HFF-Myc (cell line): ENCODE measurements around the gene C1orf21.

Source experiments
- DNase-seq: peaks from one replicate; pipeline ENCODE4 v3.0.0-alpha.2; 2011; ENCODE audit warnings: low read depth; ENCODE audit errors: extremely low read depth
- H3K4me3 ChIP-seq: replicated peaks from 2 replicates; pipeline ENCODE4 v1.5.1; 2011; ENCODE audit warnings: low read depth, mild to moderate bottlenecking, control low read depth, low read length
- TF ChIP-seq, protein P1 (sequence below): IDR thresholded peaks from 2 replicates; pipeline ENCODE4 v1.5.1; 2012; ENCODE audit warnings: mild to moderate bottlenecking, low read depth, low read length, control low read depth; ENCODE audit errors: missing control alignments

The C1orf21 gene

GRCh38 chr1:184424945-184425344, 38.1 kb downstream of the C1orf21 start:
- TF ChIP-seq, protein P1, sequence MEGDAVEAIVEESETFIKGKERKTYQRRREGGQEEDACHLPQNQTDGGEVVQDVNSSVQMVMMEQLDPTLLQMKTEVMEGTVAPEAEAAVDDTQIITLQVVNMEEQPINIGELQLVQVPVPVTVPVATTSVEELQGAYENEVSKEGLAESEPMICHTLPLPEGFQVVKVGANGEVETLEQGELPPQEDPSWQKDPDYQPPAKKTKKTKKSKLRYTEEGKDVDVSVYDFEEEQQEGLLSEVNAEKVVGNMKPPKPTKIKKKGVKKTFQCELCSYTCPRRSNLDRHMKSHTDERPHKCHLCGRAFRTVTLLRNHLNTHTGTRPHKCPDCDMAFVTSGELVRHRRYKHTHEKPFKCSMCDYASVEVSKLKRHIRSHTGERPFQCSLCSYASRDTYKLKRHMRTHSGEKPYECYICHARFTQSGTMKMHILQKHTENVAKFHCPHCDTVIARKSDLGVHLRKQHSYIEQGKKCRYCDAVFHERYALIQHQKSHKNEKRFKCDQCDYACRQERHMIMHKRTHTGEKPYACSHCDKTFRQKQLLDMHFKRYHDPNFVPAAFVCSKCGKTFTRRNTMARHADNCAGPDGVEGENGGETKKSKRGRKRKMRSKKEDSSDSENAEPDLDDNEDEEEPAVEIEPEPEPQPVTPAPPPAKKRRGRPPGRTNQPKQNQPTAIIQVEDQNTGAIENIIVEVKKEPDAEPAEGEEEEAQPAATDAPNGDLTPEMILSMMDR, result no peak
- no peak overlapping the region for H3K4me3 ChIP-seq
- no peak for DNase-seq

DNA sequence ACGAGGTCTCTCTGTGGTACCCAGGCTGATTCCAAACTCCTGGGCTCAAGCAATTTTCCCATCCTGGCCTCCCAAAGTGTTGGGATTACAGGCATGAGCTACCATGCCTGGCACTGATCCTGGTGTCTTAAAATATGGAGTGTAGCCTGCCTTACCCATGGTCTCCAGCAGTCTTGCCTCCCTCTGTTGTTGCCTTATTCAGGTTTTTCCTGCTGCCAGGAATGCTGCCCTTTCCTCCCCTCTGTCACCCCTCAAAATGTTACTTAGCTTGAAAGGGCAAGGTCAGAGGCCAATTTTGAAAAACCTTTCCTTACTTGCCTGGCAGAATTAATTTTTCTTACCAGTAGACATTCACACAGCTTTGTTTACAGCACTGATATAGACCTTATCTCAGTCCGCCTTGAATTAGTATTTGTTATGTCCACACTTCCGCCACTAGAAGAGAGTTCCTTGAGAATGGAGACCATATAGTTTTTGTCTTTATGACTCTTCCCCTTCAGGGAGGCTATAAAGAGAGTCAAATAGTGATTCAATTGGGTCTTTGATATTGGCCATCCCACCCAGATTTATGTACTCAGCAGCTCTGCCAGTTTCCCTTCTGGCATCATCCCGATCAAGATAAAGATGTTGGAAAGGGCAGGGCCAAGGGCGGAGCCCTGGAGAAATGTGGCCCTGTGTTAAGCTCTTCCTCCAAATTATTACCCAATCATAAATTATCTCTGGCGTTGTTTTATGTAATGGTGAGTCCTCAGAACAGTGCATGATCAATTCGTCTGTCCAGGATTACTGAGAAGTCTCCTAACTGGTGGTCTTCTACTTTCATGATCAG, 38.8 kb downstream of the C1orf21 start:
- no peak overlapping the region for H3K4me3 ChIP-seq
- TF ChIP-seq, protein P1, result no peak
- no peak for DNase-seq

- H3K4me3 ChIP-seq, result no peak overlapping the region
- TF ChIP-seq, protein P1, result no peak
- no peak for DNase-seq
Measured at GRCh38 chr1:184426278-184426674, 39.4 kb downstream of the C1orf21 start.

DNA sequence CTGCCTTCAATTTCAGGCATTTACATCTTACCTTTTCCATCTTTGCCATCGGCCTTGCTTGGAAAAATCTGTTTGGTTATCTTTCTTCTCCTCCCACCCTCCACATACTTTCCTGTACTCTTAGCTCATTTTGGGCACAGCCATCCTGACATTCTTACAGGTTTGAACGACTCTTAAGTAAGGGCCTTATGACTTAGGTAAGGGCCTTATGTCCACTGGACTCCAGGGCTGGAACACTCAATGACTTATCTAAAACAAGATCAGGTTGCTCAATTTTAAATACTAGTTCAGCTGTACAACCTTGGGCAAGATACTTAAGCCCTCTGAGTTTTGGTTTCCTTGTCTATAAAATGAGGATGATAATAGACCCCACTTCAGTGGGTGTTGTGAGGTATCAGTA, 40.9 kb downstream of the C1orf21 start:
- DNase-seq, result no peak
- TF ChIP-seq, protein P1, result no peak
- no peak overlapping the region for H3K4me3 ChIP-seq

DNA sequence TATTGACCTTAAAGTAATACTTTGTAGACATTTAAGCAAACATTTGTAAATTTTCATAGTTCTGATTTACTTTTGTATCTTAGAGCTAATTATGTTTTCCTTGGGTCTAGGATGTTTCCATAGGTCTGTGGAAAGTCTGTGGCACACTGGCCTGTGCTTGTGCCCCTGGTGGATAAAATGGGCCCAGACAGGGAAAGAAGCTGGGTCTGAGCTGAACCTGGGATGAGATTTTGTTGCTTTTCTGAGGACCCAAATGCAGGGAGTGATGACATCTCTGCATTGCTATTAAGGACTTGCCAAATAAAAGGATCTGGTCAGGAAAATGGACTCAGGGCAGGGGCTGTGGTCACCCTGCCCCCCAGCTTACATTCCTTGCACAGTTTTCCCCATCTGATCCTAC, 41.8 kb downstream of the C1orf21 start:
- DNase-seq, result no peak
- TF ChIP-seq, protein P1, result no peak
- H3K4me3 ChIP-seq, result no peak overlapping the region

- no peak for DNase-seq
- TF ChIP-seq, protein P1, result no peak
- no peak overlapping the region for H3K4me3 ChIP-seq
Measured at GRCh38 chr1:184429335-184429734, 42.5 kb downstream of the C1orf21 start.
